Adrenal gland (tissue), 5 donors: ENCODE data around the gene SYDE2.

Experiments
- CTCF ChIP-seq, 6 experiments: fragments of 450-650 bp in 4 of 6; fragments of 200-600 bp in 2 of 6; sonication (generic) in 1 of 6; IDR thresholded peaks; 1 replicate in 5 of 6; 2 replicates in 1 of 6; pipeline versions ENCODE4 v1.5.1 to v1.8.0; 2016 to 2021; ENCODE audit warnings: antibody characterized with exemption in 6 of 6, mild to moderate bottlenecking in 2 of 6, moderate library complexity in 1 of 6
- POLR2A ChIP-seq, 2 donors: fragments of 450-650 bp; IDR thresholded peaks; one replicate each; pipeline ENCODE4 v1.6.1; 2017; ENCODE audit warnings: antibody characterized with exemption in 2 of 2, mild to moderate bottlenecking in 2 of 2, moderate library complexity in 1 of 2
- donor health status: DM: no; HTN: no; CAD: no.

- TF ChIP-seq CTCF (IDR thresholded peaks at IDR 0.05) (no peak), POLR2A (IDR thresholded peaks at IDR 0.05) (no peak)
Observed at GRCh38 chr1:85125891-85126290, 74.9 kb downstream of the SYDE2 start.
